Adrenal gland (tissue), 12 donors: ENCODE measurements around the gene CENPP. TPM values are rescaled to one million over a fixed set of nuclear protein-coding genes. Genes with fewer than 3 reads are reported as not detected.

Source experiments
- DNase-seq, 7 donors: peaks; one replicate each; pipeline ENCODE4 v3.0.0-alpha.2; 2019 to 2020
- H3K27ac ChIP-seq, 5 donors: fragments of 200-600 bp; sonication (generic) in 4 of 5; 1 replicate in 3 of 5; 2 replicates in 2 of 5; pipeline versions ENCODE4 v1.5.1 to v1.8.0; 2016 to 2020; ENCODE audit warnings: mild to moderate bottlenecking in 1 of 5
- H3K27me3 ChIP-seq: fragments of 200-600 bp; 2 replicates; pipeline ENCODE4 v1.8.0; 2021
- H3K36me3 ChIP-seq, 2 donors: fragments of 200-600 bp; replicated peaks in 1 of 2; 1 replicate in 1 of 2; 2 replicates in 1 of 2; pipeline versions ENCODE4 v1.5.1 to v1.8.0; 2018 to 2022
- H3K4me1 ChIP-seq, 2 donors: fragments of 200-600 bp; replicated peaks in 1 of 2; 1 replicate in 1 of 2; 2 replicates in 1 of 2; pipeline versions ENCODE4 v1.5.1 to v1.8.0; 2018 to 2021
- H3K4me3 ChIP-seq, 4 donors: fragments of 200-600 bp; sonication (generic) in 3 of 4; one replicate each; pipeline ENCODE4 v1.5.1; 2016 to 2018
- H3K9me3 ChIP-seq, 3 donors: fragments of 200-600 bp; sonication (generic) in 1 of 3; replicated peaks in 1 of 3; 1 replicate in 2 of 3; 2 replicates in 1 of 3; pipeline versions ENCODE4 v1.5.1 to v1.8.0; 2016 to 2021
- CTCF ChIP-seq, 6 experiments: fragments of 450-650 bp in 4 of 6; fragments of 200-600 bp in 2 of 6; sonication (generic) in 1 of 6; IDR thresholded peaks; 1 replicate in 5 of 6; 2 replicates in 1 of 6; pipeline versions ENCODE4 v1.5.1 to v1.8.0; 2016 to 2021; ENCODE audit warnings: antibody characterized with exemption in 6 of 6, mild to moderate bottlenecking in 2 of 6, moderate library complexity in 1 of 6
- POLR2A ChIP-seq, 2 donors: fragments of 450-650 bp; IDR thresholded peaks; one replicate each; pipeline ENCODE4 v1.6.1; 2017; ENCODE audit warnings: antibody characterized with exemption in 2 of 2, mild to moderate bottlenecking in 2 of 2, moderate library complexity in 1 of 2
- WGBS, 4 donors: extraction: QIAGEN DNeasy Blood & Tissue Kit in 2 of 4; methylation state at CpG; one replicate each; pipeline versions ENCODE4 v1.1.5 to v1.1.7; 2013 to 2017; 5-methylcytosine and 5-hydroxymethylcytosine counted together
- intact Hi-C, 2 donors: fragments of 100-400 bp; cut with DNase I; formaldehyde crosslinking; loops; one replicate each; pipeline versions ENCODE4 v1.14.1 to v1.15.0; 2022 to 2023
- polyA plus RNA-seq, 3 donors: library from polyadenylated mRNA; stranded (reverse); fragments of 200-250 nt in 2 of 3; fragments of 350-450 nt in 1 of 3; fragmentation: Illumina TruSeq in 1 of 3; extraction: RNeasy Lipid Tissue Mini Kit (QIAGEN cat#74804) in 1 of 3; gene quantifications; one replicate each; pipeline ENCODE4 v1.2.3, GENCODE V29; 2013 to 2014
- total RNA-seq, 9 donors: library from RNA; depleted of rRNA in 4 of 9; stranded (reverse); fragments of >200 nt in 4 of 9; fragments of 120-200 nt in 1 of 9; fragmentation: NEBNext Ultra II Directional in 1 of 9; extraction: Animal tissue kit (Norgen Biotek cat#: 25700) in 1 of 9; gene quantifications; one replicate each; pipeline versions ENCODE4 v1.1.0 to v1.2.4, GENCODE V29; 2013 to 2023
- donor health status: healthy with polysubstance abuse.
- donor health status: Bipolar disorder and iron deficiency.
- donor health status: DM: yes; HTN: yes; CAD: no.
- donor health status: DM: no; HTN: no; CAD: no.
- donor health status: DM: no; HTN: no; CAD: no.
- donor health status: DM: yes; HTN: yes; CAD: no.

CENPP gene
- total and polyA plus RNA-seq, 12 donors, result 1.1 to 14.0 (median 3.1) TPM

- Histone ChIP-seq H3K27ac (peak overlapping the region in 2 of 5 donors; percentile 41 to 53), H3K27me3 (no peaks in the 10 kb centered on the region), H3K9me3 (no peaks in the 10 kb centered on the region), H3K36me3 (no peaks in the 10 kb centered on the region), H3K4me1 (no peaks in the 10 kb centered on the region), H3K4me3 (peak overlapping the region in 1 of 4 donors; percentile 12)
- no peak for DNase-seq
- TF ChIP-seq POLR2A (IDR thresholded peaks at IDR 0.05) (no peak), CTCF (IDR thresholded peaks at IDR 0.05) (no peak)
- intact Hi-C loops, result no loop called here
- 66 to 74% (median 68%) methylated on average over 2 of the region's 2 CpGs for WGBS, 4 donors
These were observed 155.4 kb downstream of the CENPP start for GRCh38 chr9:92480986-92481633.

- intact Hi-C loops, result no loop called here
- no peaks in the 10 kb centered on the region for H3K27me3 ChIP-seq
- DNase-seq, result no peak
- TF ChIP-seq POLR2A (IDR thresholded peaks at IDR 0.05) (no peak), CTCF (IDR thresholded peaks at IDR 0.05) (no peak)
- peak within 1 kb of the TSS in 1 of 4 donors; percentile 4 for H3K4me3 ChIP-seq
- H3K27ac ChIP-seq, result peak within 1 kb of the TSS in 2 of 5 donors; percentile 45 to 53
- H3K4me1 ChIP-seq, result no peaks in the 10 kb centered on the region
- 62 to 83% (median 71%) methylated on average over 3 of the region's 3 CpGs for WGBS, 4 donors
- H3K9me3 ChIP-seq, result no peaks in the 10 kb centered on the region
- H3K36me3 ChIP-seq, result no peaks in the 10 kb centered on the region
These were observed 156.6 kb downstream of the CENPP start, which contains the start of gene ASPN for GRCh38 chr9:92482329-92482728. TSS of gene ASPN (minus strand) at chr9:92482506.

- H3K27ac ChIP-seq, result no peak overlapping the region
- no peaks in the 10 kb centered on the region for H3K4me1 ChIP-seq
- no peak overlapping the region for H3K4me3 ChIP-seq
- no peak for TF ChIP-seq CTCF (IDR thresholded peaks at IDR 0.05)
- no peak for TF ChIP-seq POLR2A (IDR thresholded peaks at IDR 0.05)
- H3K27me3 ChIP-seq, result no peaks in the 10 kb centered on the region
- intact Hi-C loops, result no loop called here
- no peaks in the 10 kb centered on the region for H3K36me3 ChIP-seq
- no peak for DNase-seq
- no peaks in the 10 kb centered on the region for H3K9me3 ChIP-seq
These were observed 157.1 kb downstream of the CENPP start for GRCh38 chr9:92482805-92483204.

GRCh38 chr9:92483627-92484545 lies 158.1 kb downstream of the CENPP start:
- Histone ChIP-seq H3K4me1 (no peaks in the 10 kb centered on the region), H3K27me3 (no peaks in the 10 kb centered on the region), H3K9me3 (no peaks in the 10 kb centered on the region), H3K4me3 (no peak overlapping the region), H3K27ac (peak overlapping the region in 2 of 5 donors; percentile 8 to 45), H3K36me3 (no peaks in the 10 kb centered on the region)
- 73 to 77% (median 77%) methylated on average over 5 of the region's 5 CpGs for WGBS, 4 donors
- DNase-seq, result no peak
- intact Hi-C loops, result no loop called here
- TF ChIP-seq CTCF (IDR thresholded peaks at IDR 0.05) (no peak), POLR2A (IDR thresholded peaks at IDR 0.05) (no peak)
